ENCODE measurements around the gene DBF4B.
"Not testable (repeated sequence)": the region's sequence is repeated elsewhere in the genome, so short reads cannot be mapped to it uniquely, and the experiment has no call there.

The DBF4B gene

GRCh38 chr17:44734272-44734671 is 25.8 kb downstream of the DBF4B start:
- DNase-seq: no peak

DNA sequence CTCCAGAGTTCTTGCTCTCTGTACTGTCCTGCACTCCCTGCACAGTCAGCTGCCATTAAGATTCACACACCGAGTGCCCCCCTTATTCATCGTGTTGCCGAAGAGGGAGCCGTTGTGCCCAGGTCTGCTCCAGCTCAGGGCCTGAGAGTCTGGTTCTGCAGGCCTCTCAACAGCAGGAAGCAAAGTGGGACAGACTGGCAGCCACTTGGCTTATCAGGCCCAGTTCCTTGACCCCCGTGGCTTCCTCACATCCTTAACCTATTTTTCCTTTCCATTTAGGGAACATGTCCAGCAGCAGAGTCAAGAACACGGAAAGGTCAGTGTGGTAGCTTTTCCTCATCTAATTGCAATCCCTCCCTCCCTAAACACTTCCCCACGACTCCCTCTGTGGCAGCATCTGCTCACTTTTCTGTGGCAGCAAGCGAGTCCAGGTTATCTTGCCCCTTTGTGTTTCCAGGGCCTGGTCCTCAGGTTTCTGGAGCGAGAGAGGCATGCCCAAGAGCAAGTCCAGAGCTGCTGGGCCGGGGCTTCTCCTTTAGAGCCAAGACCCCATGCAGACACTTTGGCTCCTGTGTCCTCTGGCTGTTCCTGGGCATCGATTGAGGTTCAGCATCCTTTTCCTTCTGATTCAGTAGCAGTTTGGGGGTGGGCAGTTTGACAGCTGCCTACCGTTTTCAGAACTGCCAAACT is 28.2 kb downstream of the DBF4B start:
- no peak for DNase-seq

DNA sequence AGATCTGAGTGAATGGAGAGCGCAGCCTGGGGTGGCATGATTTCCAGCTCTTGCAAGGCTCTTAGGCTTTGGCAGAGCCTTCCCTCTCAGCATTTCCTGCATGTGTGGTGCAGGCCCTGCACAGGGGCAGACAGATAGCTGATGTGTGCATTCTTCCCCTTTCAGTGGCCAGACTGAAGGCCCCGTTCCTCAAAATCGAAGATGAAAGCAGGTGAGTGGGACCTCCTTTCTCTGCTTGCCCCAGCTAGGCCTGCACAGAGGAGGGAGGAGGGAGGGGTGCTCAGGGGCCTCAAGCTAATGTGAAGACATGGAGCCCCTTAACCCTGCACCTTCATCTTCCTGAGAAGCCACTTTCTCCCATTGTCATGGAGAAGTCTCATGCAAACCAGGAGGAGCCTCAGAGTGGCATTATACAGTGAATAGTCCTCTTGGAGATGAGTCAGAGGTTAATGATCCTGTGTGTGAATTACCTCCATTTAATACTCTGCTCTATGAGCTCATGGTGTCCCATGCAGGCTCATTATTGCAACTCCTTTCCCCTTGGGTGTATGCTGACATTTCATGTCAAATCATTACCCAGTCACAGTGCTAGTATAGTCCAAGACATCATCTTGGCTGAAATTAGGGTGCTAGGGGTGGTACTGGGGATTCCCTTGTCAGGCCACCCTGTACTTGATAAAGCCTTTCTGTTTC is 29.9 kb downstream of the DBF4B start:
- no peak for DNase-seq

- DNase-seq: no peak
Observed at GRCh38 chr17:44741316-44741715, 32.9 kb downstream of the DBF4B start.

DNA sequence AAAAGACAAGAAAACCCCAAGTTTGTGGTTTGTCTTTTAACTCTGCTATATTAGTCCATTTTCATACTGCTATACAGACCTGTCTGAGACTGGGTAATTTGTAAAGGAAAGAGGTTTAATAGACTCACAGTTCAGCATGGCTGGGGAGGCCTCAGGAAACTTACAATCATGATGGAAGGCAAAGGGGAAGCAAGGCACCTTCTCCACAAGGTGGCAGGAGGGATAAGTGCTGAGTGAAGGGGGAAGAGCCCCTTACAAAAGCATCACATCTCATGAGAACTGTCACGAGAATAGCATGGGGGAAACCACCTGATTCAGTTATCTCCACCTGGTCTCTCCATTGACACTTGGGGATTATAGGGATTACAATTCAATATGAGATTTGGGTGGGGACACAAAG is 36.8 kb downstream of the DBF4B start:
- no peak for DNase-seq

DNA sequence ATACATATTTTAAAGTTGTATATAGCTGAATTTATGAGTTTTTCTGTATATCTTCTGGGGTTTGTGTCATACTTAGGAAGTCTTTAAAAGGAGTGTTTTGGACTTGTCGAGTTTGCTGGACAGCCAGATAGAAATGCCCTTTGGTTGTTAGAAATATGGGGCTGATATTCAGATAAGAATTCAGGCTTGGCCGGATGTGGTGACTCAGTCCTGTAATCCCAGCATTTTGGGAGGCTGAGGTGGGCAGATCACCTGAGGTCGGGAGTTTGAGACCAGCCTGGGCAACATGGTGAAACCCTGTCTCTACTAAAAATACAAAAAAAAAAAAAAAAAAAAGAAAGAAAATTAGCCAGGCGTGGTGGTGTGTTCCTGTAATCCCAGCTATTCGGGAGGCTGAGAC is 37.3 kb downstream of the DBF4B start:
- not testable (repeated sequence) for DNase-seq

GRCh38 chr17:44747566-44747965 is 39.1 kb downstream of the DBF4B start:
- no peak for DNase-seq

DNA sequence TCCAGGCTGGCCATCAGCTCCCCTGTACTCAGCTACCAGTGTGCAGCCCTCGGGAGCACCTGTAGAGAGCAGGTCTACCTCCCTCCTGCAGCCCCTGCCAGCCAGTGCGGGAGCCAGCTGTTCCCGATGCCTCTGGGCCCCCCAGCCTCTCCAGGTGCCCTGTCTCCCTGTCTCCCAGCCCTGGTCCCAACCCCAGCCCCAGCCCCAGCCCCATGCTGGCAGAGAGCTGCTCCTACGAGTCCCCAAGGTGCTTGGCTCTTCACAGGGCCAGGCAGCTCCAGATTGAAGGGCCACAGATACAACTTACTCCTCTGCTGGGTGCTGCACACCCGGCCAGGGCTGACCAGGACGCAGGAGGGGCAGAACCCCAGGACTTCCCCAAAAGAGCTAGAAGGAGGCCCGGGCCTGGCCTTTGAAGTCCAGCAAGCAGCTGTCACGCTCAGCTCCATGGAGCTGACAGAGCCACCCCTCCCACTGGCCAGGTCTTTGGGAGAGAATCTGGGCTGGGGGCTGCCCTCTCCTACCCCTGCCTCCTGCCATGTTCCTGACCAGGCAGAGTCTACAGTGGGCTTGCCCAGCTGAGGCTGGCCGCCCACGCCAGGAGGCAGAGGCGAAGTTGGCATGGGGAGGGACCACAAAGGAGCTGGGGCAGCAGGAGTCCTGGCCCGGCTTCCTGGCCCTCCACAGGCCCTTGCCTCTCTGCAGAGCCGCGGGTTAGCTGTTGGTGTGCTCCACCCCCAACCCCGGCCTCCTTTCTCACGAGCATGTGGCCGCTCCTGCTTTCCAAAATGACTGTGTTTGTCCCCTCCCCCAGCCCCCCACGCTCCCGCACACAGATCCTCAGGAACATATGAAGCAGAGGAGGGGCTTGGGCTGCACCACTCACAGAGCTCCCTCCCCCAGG is 40.9 kb downstream of the DBF4B start:
- no peak for DNase-seq

DNA sequence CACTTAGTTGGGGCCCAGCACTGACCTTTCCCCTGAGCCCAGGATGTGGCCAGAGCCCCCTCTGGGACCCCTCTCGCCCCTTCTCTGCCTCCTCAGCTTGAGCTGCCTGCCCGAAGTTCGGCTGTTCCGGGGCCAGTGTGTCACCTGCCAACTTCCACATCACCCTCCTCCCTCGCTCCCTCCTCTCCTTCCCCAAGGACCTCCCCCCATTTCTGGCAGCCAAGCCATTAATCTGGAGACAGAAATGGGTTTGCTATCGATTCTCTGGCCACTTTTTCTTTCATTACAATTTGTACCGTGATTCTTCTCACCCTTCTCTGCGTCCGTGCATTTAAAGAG is 41.5 kb downstream of the DBF4B start:
- no peak for DNase-seq

DNA sequence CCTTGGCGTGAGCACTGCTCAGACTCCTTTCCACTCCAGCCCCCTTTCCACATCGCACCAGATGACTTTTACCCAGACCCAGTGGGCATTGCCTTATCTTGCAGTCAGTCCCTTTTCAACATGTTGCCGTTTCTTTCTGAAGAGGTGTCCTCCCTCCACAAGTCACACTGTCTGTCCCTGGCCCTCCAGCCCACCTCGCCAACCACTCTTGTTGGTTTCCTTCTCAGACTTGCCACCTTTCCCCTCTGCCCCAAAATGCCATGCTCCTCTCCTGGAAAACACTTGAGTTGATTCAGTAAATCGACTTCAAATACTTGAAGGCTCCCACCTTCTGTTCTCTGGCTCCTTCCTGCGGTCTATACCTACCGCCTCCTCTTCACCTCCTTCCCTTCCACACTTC is 42.9 kb downstream of the DBF4B start:
- DNase-seq: no peak

DNA sequence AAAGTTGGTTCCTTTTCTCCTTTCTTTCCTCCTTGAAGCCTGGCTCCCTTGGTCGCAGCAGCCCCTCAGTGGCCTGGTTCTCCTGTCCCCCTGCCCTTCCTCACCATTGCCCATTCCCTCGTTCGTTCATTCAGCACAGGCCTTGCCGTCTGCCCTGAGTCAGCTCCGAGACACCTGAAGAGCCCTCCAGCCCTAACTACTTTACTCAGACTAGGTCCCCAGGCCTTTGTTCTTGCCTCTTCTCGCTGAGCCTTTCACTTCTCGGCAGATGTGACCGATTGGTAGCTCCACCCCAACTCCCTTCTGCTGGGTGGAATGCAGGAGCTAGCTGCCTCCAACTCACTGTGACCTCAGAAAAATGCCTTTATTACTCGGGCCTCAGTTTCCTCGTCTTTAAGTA is 43.3 kb downstream of the DBF4B start:
- no peak for DNase-seq

DNA sequence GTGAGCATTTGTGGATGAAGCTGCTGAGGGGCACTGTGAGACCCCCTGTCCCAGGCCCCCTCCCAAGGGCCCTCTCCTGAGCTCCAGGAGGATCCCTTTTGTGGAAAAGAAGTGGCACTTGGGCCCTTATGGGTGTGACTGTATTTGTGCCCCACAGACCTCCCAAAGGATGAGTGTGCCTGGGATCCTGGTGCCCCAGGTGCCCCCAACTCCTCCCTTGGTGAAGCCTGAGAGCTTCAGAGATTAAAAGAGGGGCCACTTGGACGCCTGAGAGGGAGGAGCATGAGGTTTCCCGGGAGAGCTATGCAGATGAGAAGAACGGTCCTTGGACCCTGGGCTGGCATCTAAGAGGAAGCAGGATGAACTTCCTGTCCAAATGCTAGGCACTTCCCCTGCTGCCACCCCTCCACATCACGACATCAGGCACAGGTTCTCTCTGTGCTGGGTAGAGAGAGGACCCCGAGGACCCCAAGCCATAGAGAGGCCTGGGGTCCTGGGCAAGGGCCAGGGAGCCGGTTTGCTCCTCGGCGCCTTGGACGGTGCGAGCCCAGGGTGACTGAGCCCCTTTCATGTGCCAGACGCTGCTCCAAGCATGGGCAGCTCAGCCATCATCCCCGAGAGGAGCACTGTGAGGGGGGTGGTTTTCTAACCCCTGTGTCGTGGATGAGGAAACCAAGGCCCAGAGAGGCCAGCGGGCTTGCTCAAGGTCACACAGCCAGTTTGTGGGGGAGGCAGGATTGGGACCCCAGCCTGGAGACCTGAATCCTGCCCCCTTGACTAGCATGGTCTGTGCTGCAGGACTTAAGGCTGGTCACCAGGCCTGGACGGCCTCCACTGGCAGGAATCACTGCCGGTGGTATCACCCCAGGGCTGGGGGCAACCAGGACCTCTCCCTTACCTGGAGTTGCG is 44.7 kb downstream of the DBF4B start:
- no peak for DNase-seq

- DNase-seq: no peak
Observed at GRCh38 chr17:44754276-44754675, 45.8 kb downstream of the DBF4B start.

GRCh38 chr17:44755180-44755579 is 46.7 kb downstream of the DBF4B start:
- DNase-seq: not testable (repeated sequence)

- no peak for DNase-seq
Observed at GRCh38 chr17:44757045-44757917, 48.8 kb downstream of the DBF4B start.

GRCh38 chr17:44757918-44758413 is 49.5 kb downstream of the DBF4B start:
- no peak for DNase-seq

GRCh38 chr17:44758414-44759085 is 50.1 kb downstream of the DBF4B start, which contains the start of gene ADAM11:
Gene ADAM11, plus strand, starts transcription at chr17:44758988. Its CDS starts 212 bp downstream, at chr17:44759200.
- DNase-seq: no peak

- no peak for DNase-seq
Observed at GRCh38 chr17:44759086-44759915, 50.8 kb downstream of the DBF4B start.

- DNase-seq: no peak
Observed at GRCh38 chr17:44759916-44760243, 51.4 kb downstream of the DBF4B start.

Data from activated CD4-positive, alpha-beta T cell treated with anti-CD3 and anti-CD28 coated beads for 1 hour (primary cell).